ENCODE results near the gene RASGRF1. TPM values are rescaled to one million over a fixed set of nuclear protein-coding genes. Genes with fewer than 3 reads are reported as not detected.

Gene RASGRF1
- total RNA-seq, 2 experiments from 2014 or later, result 3.0 to 4.5 TPM

DNA sequence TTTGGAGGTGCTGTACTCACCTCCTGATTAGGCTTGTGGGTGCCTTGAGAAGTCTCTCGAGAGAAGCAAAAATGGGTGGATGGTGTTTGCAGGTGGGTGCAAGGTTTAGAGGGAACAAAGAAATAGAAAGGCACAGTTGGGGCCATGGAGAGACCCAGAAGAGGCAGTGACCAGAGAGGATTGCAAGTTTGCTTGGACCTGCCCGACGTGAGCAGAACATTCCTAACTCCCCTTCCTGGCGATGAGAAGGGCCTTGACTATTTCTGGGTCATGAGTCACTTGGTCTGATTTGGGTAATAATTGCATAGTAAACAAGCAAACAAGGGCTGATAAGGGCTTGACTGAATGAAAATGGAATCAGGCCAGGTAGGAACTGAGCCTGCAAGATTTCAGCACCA lies 138.7 kb downstream of the RASGRF1 start:
- Histone ChIP-seq H3K79me2 (ENCODE audit: insufficient read depth, low read depth, low read length) (no peaks in the 10 kb centered on the region), H3K27ac (ENCODE audit: low read depth, low read length, poor library complexity, severe bottlenecking) (no peak overlapping the region), H3K36me3 (ENCODE audit: insufficient read depth, low read length) (no peaks in the 10 kb centered on the region), H3K4me2 (ENCODE audit: low read length) (peak overlapping the region; percentile 49), H3K4me1 (ENCODE audit: insufficient read depth, low read length, poor library complexity, severe bottlenecking) (peaks cover 13% of the 10 kb centered on the region), H3K4me3 (ENCODE audit: low read depth, low read length, poor library complexity, severe bottlenecking) (no peak overlapping the region), H3K9me3 (ENCODE audit: low read length) (no peaks in the 10 kb centered on the region), H3K9me2 (ENCODE audit: insufficient read depth, low read length) (no peaks in the 10 kb centered on the region), H4K20me1 (ENCODE audit: insufficient read depth, low read length) (no peaks in the 10 kb centered on the region), H2AFZ (ENCODE audit: low read length) (peak overlapping the region; percentile 95)
- POLR2A ChIA-PET, result interaction anchor here (1.9 kb wide), 1 partner anchor 16 kb away, joined by 4 read pairs; no protein-coding TSS in a partner anchor
- no peak for DNase-seq (ENCODE audit: low spot score)
- CTCF ChIA-PET (ENCODE audit: unreplicated experiment), result no interaction called here
- TF ChIP-seq EZH2phosphoT487 (IDR thresholded peaks at IDR 0.05; ENCODE audit: borderline replicate concordance, low read depth, low read length), result no peak
- TF ChIP-seq, protein P1, sequence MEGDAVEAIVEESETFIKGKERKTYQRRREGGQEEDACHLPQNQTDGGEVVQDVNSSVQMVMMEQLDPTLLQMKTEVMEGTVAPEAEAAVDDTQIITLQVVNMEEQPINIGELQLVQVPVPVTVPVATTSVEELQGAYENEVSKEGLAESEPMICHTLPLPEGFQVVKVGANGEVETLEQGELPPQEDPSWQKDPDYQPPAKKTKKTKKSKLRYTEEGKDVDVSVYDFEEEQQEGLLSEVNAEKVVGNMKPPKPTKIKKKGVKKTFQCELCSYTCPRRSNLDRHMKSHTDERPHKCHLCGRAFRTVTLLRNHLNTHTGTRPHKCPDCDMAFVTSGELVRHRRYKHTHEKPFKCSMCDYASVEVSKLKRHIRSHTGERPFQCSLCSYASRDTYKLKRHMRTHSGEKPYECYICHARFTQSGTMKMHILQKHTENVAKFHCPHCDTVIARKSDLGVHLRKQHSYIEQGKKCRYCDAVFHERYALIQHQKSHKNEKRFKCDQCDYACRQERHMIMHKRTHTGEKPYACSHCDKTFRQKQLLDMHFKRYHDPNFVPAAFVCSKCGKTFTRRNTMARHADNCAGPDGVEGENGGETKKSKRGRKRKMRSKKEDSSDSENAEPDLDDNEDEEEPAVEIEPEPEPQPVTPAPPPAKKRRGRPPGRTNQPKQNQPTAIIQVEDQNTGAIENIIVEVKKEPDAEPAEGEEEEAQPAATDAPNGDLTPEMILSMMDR (conservative IDR thresholded peaks at IDR 0.05; ENCODE audit: low read length), result no peak
- BruUV-seq (replicated peaks), result no TSS peak
- intact Hi-C loops (cut with micrococcal nuclease; ENCODE audit: unreplicated experiment), result no loop called here

DNA sequence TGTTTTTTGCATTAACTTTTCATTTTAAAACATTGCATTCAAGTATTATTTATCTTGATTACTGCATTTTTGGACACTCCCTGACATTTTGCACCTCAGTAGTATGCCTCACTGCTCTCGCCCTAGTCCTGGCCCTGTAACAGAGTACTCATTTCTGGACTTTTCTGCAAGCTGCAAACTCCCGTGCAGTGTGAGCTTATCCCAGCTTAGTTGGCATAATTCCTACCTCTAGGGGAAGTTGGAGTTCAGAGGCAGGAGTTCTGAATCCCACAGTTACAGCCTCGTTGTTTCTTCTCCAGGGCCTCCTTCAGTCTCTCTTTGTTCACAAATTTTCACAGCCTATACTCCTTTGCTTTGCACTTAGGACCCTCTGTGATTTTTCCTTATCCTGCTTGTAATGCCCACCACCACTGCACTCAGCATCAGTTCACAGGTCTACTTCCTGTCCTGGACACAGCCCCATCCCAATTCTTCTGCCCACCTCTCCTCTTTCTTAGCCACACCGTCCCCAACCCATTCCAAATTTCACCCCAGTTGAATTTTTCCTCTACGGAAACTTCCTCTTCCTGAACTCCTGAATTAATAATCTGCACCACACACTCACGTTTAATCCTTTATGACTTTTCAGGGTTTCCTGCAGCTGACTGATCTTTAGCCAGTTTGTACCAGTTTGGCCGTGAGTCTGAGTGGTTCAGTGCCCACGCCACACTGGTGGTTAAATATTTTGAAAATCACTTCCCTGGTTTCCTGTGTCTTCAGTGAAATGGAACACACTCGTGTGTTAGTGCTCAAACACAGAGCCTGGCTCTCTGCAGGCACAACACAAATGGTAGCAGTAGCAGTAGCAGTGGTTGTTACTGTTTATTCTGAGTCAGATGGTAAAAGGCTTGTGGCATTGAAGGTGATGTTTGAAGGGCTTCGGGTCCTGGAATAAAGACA lies 139.4 kb downstream of the RASGRF1 start:
- H3K9me3 ChIP-seq (ENCODE audit: low read length), result no peaks in the 10 kb centered on the region
- no peak overlapping the region for H3K27ac ChIP-seq (ENCODE audit: low read depth, low read length, poor library complexity, severe bottlenecking)
- ChIA-PET CTCF (ENCODE audit: unreplicated experiment) (no interaction called here), POLR2A (no interaction called here)
- no peaks in the 10 kb centered on the region for H3K79me2 ChIP-seq (ENCODE audit: insufficient read depth, low read depth, low read length)
- no peaks in the 10 kb centered on the region for H3K9me2 ChIP-seq (ENCODE audit: insufficient read depth, low read length)
- H3K36me3 ChIP-seq (ENCODE audit: insufficient read depth, low read length), result no peaks in the 10 kb centered on the region
- peak overlapping the region; percentile 95 for H2AFZ ChIP-seq (ENCODE audit: low read length)
- no peak overlapping the region for H3K4me3 ChIP-seq (ENCODE audit: low read depth, low read length, poor library complexity, severe bottlenecking)
- no TSS peak for BruUV-seq (replicated peaks)
- no peak for TF ChIP-seq EZH2phosphoT487 (IDR thresholded peaks at IDR 0.05; ENCODE audit: borderline replicate concordance, low read depth, low read length)
- TF ChIP-seq, protein P1 (conservative IDR thresholded peaks at IDR 0.05; ENCODE audit: low read length), result no peak
- peak overlapping the region; percentile 49 for H3K4me2 ChIP-seq (ENCODE audit: low read length)
- peaks cover 13% of the 10 kb centered on the region for H3K4me1 ChIP-seq (ENCODE audit: insufficient read depth, low read length, poor library complexity, severe bottlenecking)
- intact Hi-C loops (cut with micrococcal nuclease; ENCODE audit: unreplicated experiment), result no loop called here
- no peaks in the 10 kb centered on the region for H4K20me1 ChIP-seq (ENCODE audit: insufficient read depth, low read length)
- peak; percentile 47 for DNase-seq (ENCODE audit: low spot score)

DNA sequence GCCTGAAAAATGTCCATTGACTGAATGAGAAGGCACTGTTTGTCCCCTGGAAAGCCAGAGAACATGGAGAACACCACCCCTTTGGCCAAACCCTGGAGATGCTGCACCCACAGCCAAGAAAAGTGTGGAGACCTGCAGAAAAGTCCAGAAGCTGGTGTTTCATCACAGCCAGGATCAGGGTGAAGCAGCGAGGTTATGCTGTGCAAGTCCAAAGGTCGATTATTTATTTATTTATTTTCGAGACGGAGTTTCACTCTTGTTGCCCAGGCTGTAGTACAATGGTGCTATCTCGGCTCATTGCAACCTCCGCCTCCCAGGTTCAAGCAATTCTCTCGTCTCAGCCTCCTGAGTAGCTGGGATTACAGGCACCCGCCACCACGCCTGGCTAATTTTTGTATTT lies 140.2 kb downstream of the RASGRF1 start:
- TF ChIP-seq, protein P1 (conservative IDR thresholded peaks at IDR 0.05; ENCODE audit: low read length), result no peak
- TF ChIP-seq EZH2phosphoT487 (IDR thresholded peaks at IDR 0.05; ENCODE audit: borderline replicate concordance, low read depth, low read length), result no peak
- H3K9me3 ChIP-seq (ENCODE audit: low read length), result no peaks in the 10 kb centered on the region
- DNase-seq (ENCODE audit: low spot score), result no peak
- CTCF ChIA-PET (ENCODE audit: unreplicated experiment), result no interaction called here
- intact Hi-C loops (cut with micrococcal nuclease; ENCODE audit: unreplicated experiment), result no loop called here
- no peak overlapping the region for H3K27ac ChIP-seq (ENCODE audit: low read depth, low read length, poor library complexity, severe bottlenecking)
- POLR2A ChIA-PET, result no interaction called here
- no peak overlapping the region for H3K4me2 ChIP-seq (ENCODE audit: low read length)
- peaks cover 13% of the 10 kb centered on the region for H3K4me1 ChIP-seq (ENCODE audit: insufficient read depth, low read length, poor library complexity, severe bottlenecking)
- no peaks in the 10 kb centered on the region for H3K9me2 ChIP-seq (ENCODE audit: insufficient read depth, low read length)
- H3K36me3 ChIP-seq (ENCODE audit: insufficient read depth, low read length), result no peaks in the 10 kb centered on the region
- no peak overlapping the region for H3K4me3 ChIP-seq (ENCODE audit: low read depth, low read length, poor library complexity, severe bottlenecking)
- no peaks in the 10 kb centered on the region for H4K20me1 ChIP-seq (ENCODE audit: insufficient read depth, low read length)
- H2AFZ ChIP-seq (ENCODE audit: low read length), result no peak overlapping the region
- H3K79me2 ChIP-seq (ENCODE audit: insufficient read depth, low read depth, low read length), result no peaks in the 10 kb centered on the region
- no TSS peak for BruUV-seq (replicated peaks)

Data from OCI-LY7 (cell line).